ENCODE measurements around the gene EHMT2. TPM values are rescaled to one million over a fixed set of nuclear protein-coding genes. Genes with fewer than 3 reads are reported as not detected.
"Not testable (repeated sequence)": the region's sequence is repeated elsewhere in the genome, so short reads cannot be mapped to it uniquely, and the experiment has no call there.

The EHMT2 gene
- total and polyA plus RNA-seq, 8 donors: 13.4 to 55.8 (median 20.6) TPM

DNA sequence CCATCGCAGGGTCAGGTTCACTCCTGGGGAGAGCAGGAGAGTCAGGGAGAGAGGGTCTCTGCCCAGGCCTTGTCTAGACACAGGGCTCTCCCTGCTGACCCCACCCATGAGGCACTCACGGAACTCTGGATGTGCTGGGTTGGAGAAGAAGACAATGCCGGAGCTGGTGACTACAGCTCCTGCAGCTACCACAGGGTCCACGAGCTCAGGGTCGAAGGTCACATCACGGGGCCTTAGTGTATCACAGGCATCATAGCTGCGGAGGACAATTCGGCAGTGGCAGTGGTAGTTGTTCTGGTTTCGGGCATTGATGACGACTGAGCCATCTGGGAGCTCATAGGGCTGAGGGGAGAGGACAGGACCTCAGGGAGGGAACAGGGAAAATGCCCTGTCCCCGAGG is 37.6 kb downstream of the EHMT2 start:
- H3K4me3 ChIP-seq: no peak overlapping the region
- no peaks in the 10 kb centered on the region for H3K27me3 ChIP-seq
- no peak overlapping the region for H3K27ac ChIP-seq
- TF ChIP-seq, protein P1, sequence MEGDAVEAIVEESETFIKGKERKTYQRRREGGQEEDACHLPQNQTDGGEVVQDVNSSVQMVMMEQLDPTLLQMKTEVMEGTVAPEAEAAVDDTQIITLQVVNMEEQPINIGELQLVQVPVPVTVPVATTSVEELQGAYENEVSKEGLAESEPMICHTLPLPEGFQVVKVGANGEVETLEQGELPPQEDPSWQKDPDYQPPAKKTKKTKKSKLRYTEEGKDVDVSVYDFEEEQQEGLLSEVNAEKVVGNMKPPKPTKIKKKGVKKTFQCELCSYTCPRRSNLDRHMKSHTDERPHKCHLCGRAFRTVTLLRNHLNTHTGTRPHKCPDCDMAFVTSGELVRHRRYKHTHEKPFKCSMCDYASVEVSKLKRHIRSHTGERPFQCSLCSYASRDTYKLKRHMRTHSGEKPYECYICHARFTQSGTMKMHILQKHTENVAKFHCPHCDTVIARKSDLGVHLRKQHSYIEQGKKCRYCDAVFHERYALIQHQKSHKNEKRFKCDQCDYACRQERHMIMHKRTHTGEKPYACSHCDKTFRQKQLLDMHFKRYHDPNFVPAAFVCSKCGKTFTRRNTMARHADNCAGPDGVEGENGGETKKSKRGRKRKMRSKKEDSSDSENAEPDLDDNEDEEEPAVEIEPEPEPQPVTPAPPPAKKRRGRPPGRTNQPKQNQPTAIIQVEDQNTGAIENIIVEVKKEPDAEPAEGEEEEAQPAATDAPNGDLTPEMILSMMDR (IDR thresholded peaks at IDR 0.05): no peak
- ATAC-seq (no peak), FAIRE-seq (no peak), DNase-seq (peak in 1 of 6 donors; percentile 26)
- WGBS, 2 donors: 86 to 91% methylated on average over 11 of the region's 11 CpGs
- H3K36me3 ChIP-seq: peaks cover 2 to 14% (median 8%) of the 10 kb centered on the region in 3 donors
- intact Hi-C loops (cut with DNase I): no loop called here
- H3K9me3 ChIP-seq: no peaks in the 10 kb centered on the region
- H3K4me1 ChIP-seq: peaks cover 0 to 6% (median 0%) of the 10 kb centered on the region in 3 donors

DNA sequence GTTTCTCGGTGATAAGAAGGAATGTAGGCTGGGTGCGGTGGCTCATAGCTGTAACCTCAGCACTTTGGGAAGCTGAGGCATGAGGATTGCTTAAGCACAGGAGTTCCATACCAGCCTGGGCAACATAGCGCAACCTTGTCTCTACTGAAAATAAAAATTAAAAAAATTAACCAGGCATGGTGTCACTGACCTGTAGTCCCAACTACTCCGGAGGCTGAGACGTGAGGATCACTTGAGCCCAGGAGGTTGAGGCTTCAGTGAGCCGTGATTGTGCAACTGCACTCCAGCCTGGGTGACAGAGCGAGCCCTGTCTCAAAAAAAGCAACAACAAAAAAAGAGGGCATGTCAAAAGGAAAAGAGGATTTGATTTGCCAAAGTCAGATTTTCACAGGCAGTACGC is 38.8 kb downstream of the EHMT2 start:
- Histone ChIP-seq H3K27ac (no peak overlapping the region), H3K36me3 (peaks cover 2 to 14% (median 8%) of the 10 kb centered on the region in 3 donors), H3K4me3 (no peak overlapping the region), H3K4me1 (peaks cover 0 to 6% (median 0%) of the 10 kb centered on the region in 3 donors), H3K27me3 (no peaks in the 10 kb centered on the region), H3K9me3 (no peaks in the 10 kb centered on the region)
- TF ChIP-seq, protein P1 (IDR thresholded peaks at IDR 0.05): no peak
- FAIRE-seq (no peak), ATAC-seq (no peak), DNase-seq (no peak)
- WGBS, 2 donors: 93 to 96% methylated on average over 8 of the region's 8 CpGs
- intact Hi-C loops (cut with DNase I): no loop called here

- DNase-seq; H3K4me3 ChIP-seq; intact Hi-C loops (cut with DNase I); ATAC-seq; H3K4me1 ChIP-seq; H3K27ac ChIP-seq; H3K9me3 ChIP-seq; H3K27me3 ChIP-seq; FAIRE-seq: not testable (repeated sequence)
- 91% methylated on average over 8 of the region's 8 CpGs for WGBS, 2 donors
- peaks cover 2 to 14% (median 8%) of the 10 kb centered on the region in 3 donors for H3K36me3 ChIP-seq
Observed at GRCh38 chr6:31857774-31858173, 39.7 kb downstream of the EHMT2 start.

GRCh38 chr6:31851980-31852718 is 45.3 kb downstream of the EHMT2 start:
- H3K36me3 ChIP-seq; intact Hi-C loops (cut with DNase I); FAIRE-seq; H3K27ac ChIP-seq; H3K27me3 ChIP-seq; H3K9me3 ChIP-seq; ATAC-seq; H3K4me3 ChIP-seq; H3K4me1 ChIP-seq: not testable (repeated sequence)
- peak in 1 of 6 donors; percentile 52 for DNase-seq
- WGBS, 2 donors: 87 to 90% methylated on average over 25 to 35 of the region's 35 CpGs

DNA sequence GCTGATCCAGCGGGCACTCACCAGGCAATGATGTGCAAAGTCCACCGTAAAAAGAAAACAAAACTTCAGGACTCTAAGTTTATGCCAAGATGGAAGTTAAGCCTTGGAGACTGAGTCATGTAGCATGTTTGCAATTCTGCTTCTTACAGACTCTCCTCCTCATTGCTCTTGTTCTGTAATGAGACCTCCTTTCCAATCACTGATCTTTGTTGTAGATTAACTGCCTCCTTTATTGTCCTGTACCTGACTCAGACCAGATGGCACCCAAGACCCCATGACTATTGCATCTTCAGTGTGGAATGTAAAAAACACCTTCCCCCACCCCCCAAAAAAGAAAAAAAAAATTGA is 46.0 kb downstream of the EHMT2 start:
- TF ChIP-seq, protein P1 (IDR thresholded peaks at IDR 0.05): no peak
- Histone ChIP-seq H3K9me3 (no peaks in the 10 kb centered on the region), H3K4me1 (no peaks in the 10 kb centered on the region), H3K27me3 (no peaks in the 10 kb centered on the region), H3K27ac (no peak overlapping the region), H3K36me3 (no peaks in the 10 kb centered on the region), H3K4me3 (no peak overlapping the region)
- no peak for ATAC-seq
- 39 to 46% methylated on average over 2 of the region's 2 CpGs for WGBS, 2 donors
- FAIRE-seq: no peak
- no peak for DNase-seq
- intact Hi-C loops (cut with DNase I): no loop called here

DNA sequence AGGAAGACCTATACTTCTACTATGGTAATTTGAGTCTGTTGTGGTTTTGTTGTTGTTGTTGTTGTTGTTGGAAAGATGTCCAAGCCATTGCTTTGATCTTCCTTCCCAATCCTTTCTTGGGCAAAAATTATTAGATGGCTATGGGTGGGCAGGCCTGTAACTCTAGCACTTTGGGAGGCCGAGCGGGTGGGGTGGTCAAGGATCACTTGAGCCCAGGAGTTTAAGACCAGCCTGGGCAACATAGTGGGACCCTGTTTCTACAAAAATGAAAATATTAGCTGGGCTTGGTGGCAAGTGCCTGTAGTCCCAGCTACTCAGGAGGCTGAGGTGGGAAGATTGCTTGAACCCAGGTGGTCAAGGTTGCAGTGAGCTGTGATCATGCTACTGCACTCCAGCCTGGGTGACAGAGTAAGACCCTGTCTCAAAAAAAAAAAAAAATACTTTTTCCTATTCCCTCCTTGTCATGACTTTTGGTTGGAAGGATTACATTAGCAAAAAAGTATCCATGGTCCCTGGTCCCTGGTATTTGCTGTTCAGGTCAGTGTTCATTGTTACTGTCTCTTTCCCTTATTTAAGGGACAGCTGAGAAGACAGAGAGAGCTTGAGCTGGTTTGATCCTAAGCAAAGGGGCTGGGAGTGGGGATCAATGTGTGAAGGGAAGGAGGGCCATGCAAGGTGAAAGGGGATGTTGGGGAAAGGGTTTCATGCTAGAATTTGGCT is 46.6 kb downstream of the EHMT2 start:
- ATAC-seq: no peak
- H3K9me3 ChIP-seq: no peaks in the 10 kb centered on the region
- no peak overlapping the region for H3K27ac ChIP-seq
- no peak for FAIRE-seq
- TF ChIP-seq, protein P1 (IDR thresholded peaks at IDR 0.05): no peak
- H3K27me3 ChIP-seq: no peaks in the 10 kb centered on the region
- H3K4me1 ChIP-seq: no peaks in the 10 kb centered on the region
- 96 to 98% methylated on average over 2 of the region's 2 CpGs for WGBS, 2 donors
- intact Hi-C loops (cut with DNase I): no loop called here
- no peak overlapping the region for H3K4me3 ChIP-seq
- no peak for DNase-seq
- no peaks in the 10 kb centered on the region for H3K36me3 ChIP-seq

Measured in pancreas (tissue), 10 donors.